Mesothelial cell of epicardium (in vitro differentiated cells): Measurements from ENCODE around the gene POU5F2. TPM values are rescaled to one million over a fixed set of nuclear protein-coding genes. Genes with fewer than 3 reads are reported as not detected.

Experiments
- DNase-seq, 2 experiments: peaks; one replicate each; pipeline ENCODE4 v3.0.0; 2021; ENCODE audit warnings: low spot score in 2 of 2; ENCODE audit not compliant: unreplicated experiment in 2 of 2
- H3K27ac Mint-ChIP-seq: 2 replicates; pipeline ENCODE4 v1.8.0; 2021; ENCODE audit warnings: mixed read lengths
- H3K27me3 Mint-ChIP-seq: 2 replicates; pipeline ENCODE4 v1.8.0; 2021; ENCODE audit warnings: low read depth, mixed read lengths
- H3K36me3 Mint-ChIP-seq: 2 replicates; pipeline ENCODE4 v1.8.0; 2021; ENCODE audit warnings: mixed read lengths
- H3K4me1 Mint-ChIP-seq: 2 replicates; pipeline ENCODE4 v1.8.0; 2021; ENCODE audit warnings: mixed read lengths
- H3K4me3 Mint-ChIP-seq: 2 replicates; pipeline ENCODE4 v1.8.0; 2021; ENCODE audit warnings: mild to moderate bottlenecking, moderate library complexity, mixed read lengths
- H3K9me3 Mint-ChIP-seq: 2 replicates; pipeline ENCODE4 v1.8.0; 2021; ENCODE audit warnings: mixed read lengths
- total RNA-seq: library from RNA; stranded (reverse); gene quantifications from 3 replicates; pipeline ENCODE4 v1.2.1, GENCODE V29; 2021
- TF ChIP-seq, protein P1 (sequence below): fragments of 200-600 bp; sonication (generic); IDR thresholded peaks from one replicate; pipeline ENCODE4 v1.5.0; 2021; ENCODE audit warnings: antibody characterized with exemption; ENCODE audit not compliant: unreplicated experiment

POU5F2 gene
- total RNA-seq, 1 donor from 2014 or later: 1.9 TPM

GRCh38 chr5:93746406-93747056 is 5.1 kb upstream of the POU5F2 start:
- Mint-ChIP-seq H3K36me3 (peaks cover 2% of the 10 kb centered on the region), H3K9me3 (no peaks in the 10 kb centered on the region), H3K4me3 (no peak overlapping the region), H3K4me1 (peaks cover 4% of the 10 kb centered on the region), H3K27me3 (no peaks in the 10 kb centered on the region), H3K27ac (no peak overlapping the region)
- no peak for DNase-seq
- TF ChIP-seq, protein P1, sequence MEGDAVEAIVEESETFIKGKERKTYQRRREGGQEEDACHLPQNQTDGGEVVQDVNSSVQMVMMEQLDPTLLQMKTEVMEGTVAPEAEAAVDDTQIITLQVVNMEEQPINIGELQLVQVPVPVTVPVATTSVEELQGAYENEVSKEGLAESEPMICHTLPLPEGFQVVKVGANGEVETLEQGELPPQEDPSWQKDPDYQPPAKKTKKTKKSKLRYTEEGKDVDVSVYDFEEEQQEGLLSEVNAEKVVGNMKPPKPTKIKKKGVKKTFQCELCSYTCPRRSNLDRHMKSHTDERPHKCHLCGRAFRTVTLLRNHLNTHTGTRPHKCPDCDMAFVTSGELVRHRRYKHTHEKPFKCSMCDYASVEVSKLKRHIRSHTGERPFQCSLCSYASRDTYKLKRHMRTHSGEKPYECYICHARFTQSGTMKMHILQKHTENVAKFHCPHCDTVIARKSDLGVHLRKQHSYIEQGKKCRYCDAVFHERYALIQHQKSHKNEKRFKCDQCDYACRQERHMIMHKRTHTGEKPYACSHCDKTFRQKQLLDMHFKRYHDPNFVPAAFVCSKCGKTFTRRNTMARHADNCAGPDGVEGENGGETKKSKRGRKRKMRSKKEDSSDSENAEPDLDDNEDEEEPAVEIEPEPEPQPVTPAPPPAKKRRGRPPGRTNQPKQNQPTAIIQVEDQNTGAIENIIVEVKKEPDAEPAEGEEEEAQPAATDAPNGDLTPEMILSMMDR: no peak

DNA sequence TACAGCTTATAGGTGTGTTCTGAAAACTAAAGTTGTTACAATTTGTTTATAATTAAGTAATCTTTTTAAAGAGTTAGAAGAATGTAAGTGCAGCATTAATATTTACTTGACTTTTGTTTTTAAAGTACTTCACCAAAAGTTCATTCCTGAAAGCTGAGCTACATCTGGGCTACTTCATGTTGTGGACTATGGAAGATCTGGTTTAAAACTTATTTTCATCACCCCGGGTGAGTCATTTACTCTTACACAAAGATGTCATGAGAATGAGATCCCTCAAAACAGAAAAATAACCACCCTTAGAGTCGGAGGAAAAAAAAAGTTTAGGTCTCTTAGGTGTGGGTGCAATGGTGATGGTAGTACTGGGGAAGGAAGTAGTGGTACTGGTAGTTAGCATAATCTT is 5.1 kb downstream of the POU5F2 start:
- peaks cover 15% of the 10 kb centered on the region for H3K9me3 Mint-ChIP-seq
- no peak for DNase-seq
- no peak overlapping the region for H3K4me3 Mint-ChIP-seq
- TF ChIP-seq, protein P1: no peak
- peaks cover 15% of the 10 kb centered on the region for H3K36me3 Mint-ChIP-seq
- no peaks in the 10 kb centered on the region for H3K27me3 Mint-ChIP-seq
- no peak overlapping the region for H3K27ac Mint-ChIP-seq
- H3K4me1 Mint-ChIP-seq: no peaks in the 10 kb centered on the region

DNA sequence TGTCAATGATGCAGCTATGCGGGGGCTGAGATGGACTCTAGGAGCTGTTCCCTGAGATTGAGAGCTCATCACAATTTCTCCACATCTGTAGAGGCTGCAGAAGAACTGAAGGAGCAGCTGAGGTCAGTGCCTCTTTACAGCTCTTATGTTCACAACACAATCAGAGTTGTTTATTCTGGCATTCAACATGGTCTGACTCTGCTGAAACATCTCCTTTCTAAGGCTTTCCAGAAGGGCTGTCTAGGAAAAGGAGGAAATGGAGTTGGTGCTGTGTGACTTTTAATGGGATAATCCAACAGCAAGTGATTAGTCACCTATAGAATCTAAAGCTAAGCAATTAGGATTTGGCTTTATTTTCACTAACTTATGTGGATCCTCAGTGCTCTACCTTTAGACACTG is 6.0 kb downstream of the POU5F2 start:
- H3K27ac Mint-ChIP-seq: no peak overlapping the region
- peaks cover 15% of the 10 kb centered on the region for H3K9me3 Mint-ChIP-seq
- H3K4me1 Mint-ChIP-seq: peaks cover 4% of the 10 kb centered on the region
- no peak for DNase-seq
- TF ChIP-seq, protein P1: no peak
- H3K27me3 Mint-ChIP-seq: no peaks in the 10 kb centered on the region
- no peak overlapping the region for H3K4me3 Mint-ChIP-seq
- peaks cover 10% of the 10 kb centered on the region for H3K36me3 Mint-ChIP-seq

GRCh38 chr5:93731987-93732386 is 9.4 kb downstream of the POU5F2 start:
- H3K9me3 Mint-ChIP-seq: peaks cover 1% of the 10 kb centered on the region
- H3K27ac Mint-ChIP-seq: no peak overlapping the region
- H3K4me3 Mint-ChIP-seq: no peak overlapping the region
- peaks cover 8% of the 10 kb centered on the region for H3K4me1 Mint-ChIP-seq
- no peaks in the 10 kb centered on the region for H3K27me3 Mint-ChIP-seq
- peaks cover 1% of the 10 kb centered on the region for H3K36me3 Mint-ChIP-seq
- no peak for DNase-seq
- TF ChIP-seq, protein P1: no peak

- DNase-seq: no peak
- Mint-ChIP-seq H3K36me3 (no peaks in the 10 kb centered on the region), H3K27me3 (no peaks in the 10 kb centered on the region), H3K4me1 (peaks cover 28% of the 10 kb centered on the region), H3K9me3 (no peaks in the 10 kb centered on the region), H3K27ac (no peak overlapping the region), H3K4me3 (no peak overlapping the region)
- TF ChIP-seq, protein P1: no peak
These were observed 14.8 kb downstream of the POU5F2 start for GRCh38 chr5:93726595-93726994.
